IMR-90 (cell line): ENCODE measurements around the gene SSBP3. TPM values are rescaled to one million over a fixed set of nuclear protein-coding genes. Genes with fewer than 3 reads are reported as not detected.

Experiments
- ATAC-seq: fragments of 200-7000 bp; cut with Tn5 transposase; 2 replicates; pipeline ENCODE4 v1.9.1; 2020; ENCODE audit warnings: low read depth, mild to moderate bottlenecking, moderate library complexity
- BruUV-seq: library from RNA; stranded (reverse); fragments of 400-500 nt; replicated peaks from 2 replicates; lab custom pipeline; 2021; lab: Mats Ljungman, UMichigan
- CTCF ChIA-PET: fragments of 300-600 bp; formaldehyde crosslinking; extraction: SDS; loops from one replicate; lab custom pipeline; 2021; ENCODE audit warnings: antibody characterized with exemption; lab: Yijun Ruan, JAX
- POLR2A ChIA-PET: fragments of 300-600 bp; sonication (Branson Sonifier 250); formaldehyde crosslinking; loops from one replicate; lab custom pipeline; 2022; ENCODE audit warnings: antibody characterized with exemption; ENCODE audit not compliant: unreplicated experiment; lab: Charles Lee
- DNase-seq: peaks from one replicate; pipeline ENCODE4 v3.0.0; 2013
- H2AFZ ChIP-seq: replicated peaks from 2 replicates; pipeline ENCODE3; 2013; ENCODE audit warnings: low read length, mild to moderate bottlenecking; ENCODE audit not compliant: poor library complexity
- H2AK5ac ChIP-seq: 2 replicates; pipeline ENCODE4 v1.6.1; 2013; ENCODE audit warnings: low read depth, low read length, inconsistent platforms
- H2AK9ac ChIP-seq: replicated peaks from 2 replicates; pipeline ENCODE3; 2013; ENCODE audit warnings: mild to moderate bottlenecking, low read depth, low read length, moderate library complexity; ENCODE audit not compliant: poor library complexity
- H2BK120ac ChIP-seq: 2 replicates; pipeline ENCODE4 v1.6.1; 2013; ENCODE audit warnings: low read depth, low read length, inconsistent platforms
- H2BK15ac ChIP-seq: 3 replicates; pipeline ENCODE4 v1.6.1; 2013; ENCODE audit warnings: low read depth, low read length, inconsistent platforms
- H2BK20ac ChIP-seq: 2 replicates; pipeline ENCODE4 v1.6.1; 2013; ENCODE audit warnings: low read depth, mild to moderate bottlenecking, inconsistent platforms, low read length, moderate library complexity
- H2BK5ac ChIP-seq: 2 replicates; pipeline ENCODE4 v1.6.1; 2013; ENCODE audit warnings: mild to moderate bottlenecking, low read depth, low read length, inconsistent platforms; ENCODE audit not compliant: poor library complexity, severe bottlenecking
- H3K14ac ChIP-seq: replicated peaks from 2 replicates; pipeline ENCODE4 v1.6.1; 2013; ENCODE audit warnings: low read depth, low read length, inconsistent platforms
- H3K18ac ChIP-seq: 2 replicates; pipeline ENCODE4 v1.6.1; 2013; ENCODE audit warnings: low read depth, low read length, control low read depth
- H3K23ac ChIP-seq: 2 replicates; pipeline ENCODE4 v1.6.1; 2013; ENCODE audit warnings: low read depth, low read length, inconsistent platforms
- H3K27ac ChIP-seq: 2 replicates; pipeline ENCODE4 v1.5.1; 2013; ENCODE audit warnings: mild to moderate bottlenecking, control low read depth, low read length; ENCODE audit not compliant: insufficient read depth
- H3K27me3 ChIP-seq: 2 replicates; pipeline ENCODE4 v1.6.1; 2013; ENCODE audit warnings: low read length; ENCODE audit not compliant: control insufficient read depth, insufficient read depth
- H3K36me3 ChIP-seq: 2 replicates; pipeline ENCODE4 v1.6.1; 2013; ENCODE audit warnings: low read length, mixed read lengths; ENCODE audit not compliant: control insufficient read depth, insufficient read depth
- H3K4ac ChIP-seq: 2 replicates; pipeline ENCODE4 v1.6.1; 2013; ENCODE audit warnings: low read depth, low read length, inconsistent platforms
- H3K4me1 ChIP-seq: 2 replicates; pipeline ENCODE4 v1.6.1; 2013; ENCODE audit warnings: low read length, mixed read lengths; ENCODE audit not compliant: control insufficient read depth, insufficient read depth
- H3K4me2 ChIP-seq: 2 replicates; pipeline ENCODE4 v1.6.1; 2013; ENCODE audit warnings: low read depth, mild to moderate bottlenecking, control low read depth, low read length, moderate library complexity
- H3K4me3 ChIP-seq: 2 replicates; pipeline ENCODE4 v1.5.1; 2013; ENCODE audit warnings: low read depth, mild to moderate bottlenecking, control low read depth, low read length, moderate library complexity; ENCODE audit not compliant: insufficient read depth
- H3K56ac ChIP-seq: 2 replicates; pipeline ENCODE4 v1.6.1; 2013; ENCODE audit warnings: low read length, inconsistent platforms; ENCODE audit not compliant: insufficient read depth; ENCODE audit errors: extremely low read depth
- H3K79me1 ChIP-seq, 2 experiments: 2 replicates each; pipeline ENCODE4 v1.6.1; 2013; ENCODE audit warnings: low read length in 2 of 2, inconsistent platforms in 1 of 2, low read depth in 1 of 2
- H3K9ac ChIP-seq: 2 replicates; pipeline ENCODE4 v1.6.1; 2013; ENCODE audit warnings: low read depth, low read length, control low read depth
- H3K9me1 ChIP-seq: 2 replicates; pipeline ENCODE4 v1.6.1; 2013; ENCODE audit warnings: low read length, inconsistent platforms; ENCODE audit not compliant: insufficient read depth
- H3K9me3 ChIP-seq: 2 replicates; pipeline ENCODE4 v1.6.1; 2013; ENCODE audit warnings: low read length; ENCODE audit not compliant: control insufficient read depth, insufficient read depth
- H4K20me1 ChIP-seq: 2 replicates; pipeline ENCODE4 v1.6.1; 2013; ENCODE audit warnings: low read length, inconsistent platforms; ENCODE audit not compliant: insufficient read depth
- H4K5ac ChIP-seq: 2 replicates; pipeline ENCODE4 v1.6.1; 2013; ENCODE audit warnings: mild to moderate bottlenecking, low read depth, low read length, control low read depth
- H4K8ac ChIP-seq, 2 experiments: 2 replicates each; pipeline ENCODE4 v1.6.1; 2013; ENCODE audit warnings: low read depth in 2 of 2, low read length in 2 of 2, control low read depth in 1 of 2, inconsistent platforms in 1 of 2
- H4K91ac ChIP-seq: 2 replicates; pipeline ENCODE4 v1.6.1; 2013; ENCODE audit warnings: low read depth, low read length, inconsistent platforms; ENCODE audit not compliant: insufficient read depth
- BHLHE40 ChIP-seq: fragments of 150-350 bp; IDR thresholded peaks from 2 replicates; pipeline ENCODE4 v1.6.1; 2016; ENCODE audit warnings: mild to moderate bottlenecking, low read depth, low read length
- CHD1 ChIP-seq: IDR thresholded peaks from 2 replicates; pipeline ENCODE4 v1.6.1; 2012; ENCODE audit warnings: low read depth, low read length, improper control_type of control experiment
- ELK1 ChIP-seq: fragments of 150-350 bp; IDR thresholded peaks from 2 replicates; pipeline ENCODE4 v1.6.1; 2016; ENCODE audit warnings: low read depth, mild to moderate bottlenecking, low read length, moderate library complexity, borderline replicate concordance
- FOS ChIP-seq: fragments of 150-350 bp; IDR thresholded peaks from 2 replicates; pipeline ENCODE4 v1.6.1; 2016; ENCODE audit warnings: low read depth, low read length
- MAFK ChIP-seq: IDR thresholded peaks from 2 replicates; pipeline ENCODE4 v1.6.1; 2012; ENCODE audit warnings: low read depth, low read length, improper control_type of control experiment
- MAZ ChIP-seq: IDR thresholded peaks from 2 replicates; pipeline ENCODE4 v1.6.1; 2012; ENCODE audit warnings: low read depth, mild to moderate bottlenecking, low read length, improper control_type of control experiment, moderate library complexity, borderline replicate concordance
- MXI1 ChIP-seq: IDR thresholded peaks from 2 replicates; pipeline ENCODE4 v1.6.1; 2012; ENCODE audit warnings: low read depth, mild to moderate bottlenecking, low read length, moderate library complexity, borderline replicate concordance
- NFE2L2 ChIP-seq: fragments of 150-350 bp; IDR thresholded peaks from 2 replicates; pipeline ENCODE4 v1.6.1; 2016; ENCODE audit warnings: low read depth, mild to moderate bottlenecking, low read length
- RCOR1 ChIP-seq: IDR thresholded peaks from 2 replicates; pipeline ENCODE4 v1.6.1; 2012; ENCODE audit warnings: mild to moderate bottlenecking, low read length, improper control_type of control experiment; ENCODE audit not compliant: insufficient replicate concordance
- SMC3 ChIP-seq: fragments of 150-350 bp; IDR thresholded peaks from 2 replicates; pipeline ENCODE4 v1.6.1; 2016; ENCODE audit warnings: low read depth, mild to moderate bottlenecking, antibody characterized with exemption, low read length, moderate library complexity
- USF2 ChIP-seq: fragments of 150-350 bp; IDR thresholded peaks from 2 replicates; pipeline ENCODE4 v1.6.1; 2017; ENCODE audit warnings: mild to moderate bottlenecking, antibody characterized with exemption, low read length, low read depth
- WGBS, 2 experiments: methylation state at CpG; one replicate each; pipeline versions ENCODE4 v1.1.5 to v1.1.7; 2013; ENCODE audit warnings: missing lambda C conversion rate in 2 of 2; ENCODE audit not compliant: insufficient read length in 1 of 2; ENCODE audit errors: extremely low coverage in 2 of 2; 5-methylcytosine and 5-hydroxymethylcytosine counted together
- dilution Hi-C: fragments of 300-500 bp; cut with HindIII; formaldehyde crosslinking; loops from one replicate; pipeline ENCODE4 v1.14.3; 2018; ENCODE audit warnings: low sequenced_read_pairs; ENCODE audit not compliant: unreplicated experiment
- in situ Hi-C: fragments of 300-500 bp; cut with MboI; formaldehyde crosslinking; loops from 3 replicates; pipeline ENCODE4 v1.14.3; 2019; ENCODE audit warnings: low sequenced_read_pairs, inconsistent platforms, mixed read lengths
- intact Hi-C: fragments of 100-400 bp; cut with micrococcal nuclease; formaldehyde crosslinking; loops from 2 replicates; pipeline ENCODE4 v1.10.0; 2022
- polyA plus RNA-seq, 3 experiments: library from polyadenylated mRNA; depleted of rRNA; stranded (reverse); fragments of >200 nt; gene quantifications; 2 replicates each; pipeline ENCODE4 v1.2.3, GENCODE V29; 2012; ENCODE audit warnings: low replicate concordance in 1 of 3
- total RNA-seq: library from RNA; depleted of rRNA; stranded (reverse); fragments of >200 nt; gene quantifications from 2 replicates; pipeline ENCODE4 v1.2.3, GENCODE V29; 2012
- TF ChIP-seq, protein P1 (sequence below): conservative IDR thresholded peaks from 2 replicates; pipeline ENCODE4 v1.5.1; 2012; ENCODE audit warnings: mild to moderate bottlenecking, low read depth, low read length, improper control_type of control experiment

The SSBP3 gene
- total and polyA plus RNA-seq, 2 of the 4 experiments (the other 2 are of a cell fraction) = 10.9 to 39.6 TPM

DNA sequence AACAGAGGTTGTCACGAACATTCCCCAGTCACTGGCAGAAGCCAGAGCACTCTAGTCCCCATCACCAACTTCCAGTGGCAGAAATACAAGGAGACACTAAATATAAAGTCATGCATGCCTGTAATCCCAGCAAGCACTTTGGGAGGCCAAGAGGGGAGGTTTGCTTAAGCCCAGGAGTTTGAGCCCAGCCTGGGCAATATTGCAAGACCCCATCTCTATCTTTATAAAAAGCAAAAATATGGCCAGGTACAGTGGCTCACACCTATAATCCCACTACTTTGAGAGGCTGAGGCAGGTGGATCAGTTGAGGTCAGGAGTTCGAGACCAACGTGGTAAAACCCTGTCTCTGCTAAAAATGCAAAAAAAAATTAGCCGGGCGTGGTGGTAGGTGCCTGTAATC, 212.7 kb downstream of the SSBP3 start:
- no CpG with 5 or more reads among the region's 5 CpGs for WGBS, 2 experiments
- Histone ChIP-seq H3K4ac (no peak overlapping the region), H3K9me3 (no peaks in the 10 kb centered on the region), H4K5ac (no peak overlapping the region), H4K91ac (no peak overlapping the region), H3K4me3 (no peak overlapping the region), H3K9ac (no peak overlapping the region), H3K36me3 (peaks cover 1% of the 10 kb centered on the region; the same call in 1 of the 2 replicates), H2AK5ac (no peak overlapping the region), H2BK20ac (no peak overlapping the region), H2AK9ac (no peak overlapping the region), H3K27ac (no peak overlapping the region), H2AFZ (no peak overlapping the region), H2BK5ac (no peak overlapping the region), H2BK15ac (no peak overlapping the region), H4K8ac (no peak overlapping the region), H3K4me2 (no peak overlapping the region), H3K9me1 (0 out of 2 replicates have a peak, but pooled peaks cover 5% of the 10 kb centered on the region), H3K27me3 (no peaks in the 10 kb centered on the region), H3K79me1 (no peaks in the 10 kb centered on the region), H3K18ac (no peak overlapping the region), H3K23ac (no peak overlapping the region), H4K20me1 (no peaks in the 10 kb centered on the region), H3K14ac (no peak overlapping the region), H3K4me1 (0 out of 2 replicates have a peak, but pooled peaks cover 1% of the 10 kb centered on the region), H2BK120ac (no peak overlapping the region), H3K56ac (no peak overlapping the region)
- no TSS peak for BruUV-seq
- TF ChIP-seq ELK1 = no peak
- no peak for TF ChIP-seq BHLHE40
- no peak for TF ChIP-seq FOS
- TF ChIP-seq CHD1 = no peak
- TF ChIP-seq SMC3 = no peak
- TF ChIP-seq, protein P1, sequence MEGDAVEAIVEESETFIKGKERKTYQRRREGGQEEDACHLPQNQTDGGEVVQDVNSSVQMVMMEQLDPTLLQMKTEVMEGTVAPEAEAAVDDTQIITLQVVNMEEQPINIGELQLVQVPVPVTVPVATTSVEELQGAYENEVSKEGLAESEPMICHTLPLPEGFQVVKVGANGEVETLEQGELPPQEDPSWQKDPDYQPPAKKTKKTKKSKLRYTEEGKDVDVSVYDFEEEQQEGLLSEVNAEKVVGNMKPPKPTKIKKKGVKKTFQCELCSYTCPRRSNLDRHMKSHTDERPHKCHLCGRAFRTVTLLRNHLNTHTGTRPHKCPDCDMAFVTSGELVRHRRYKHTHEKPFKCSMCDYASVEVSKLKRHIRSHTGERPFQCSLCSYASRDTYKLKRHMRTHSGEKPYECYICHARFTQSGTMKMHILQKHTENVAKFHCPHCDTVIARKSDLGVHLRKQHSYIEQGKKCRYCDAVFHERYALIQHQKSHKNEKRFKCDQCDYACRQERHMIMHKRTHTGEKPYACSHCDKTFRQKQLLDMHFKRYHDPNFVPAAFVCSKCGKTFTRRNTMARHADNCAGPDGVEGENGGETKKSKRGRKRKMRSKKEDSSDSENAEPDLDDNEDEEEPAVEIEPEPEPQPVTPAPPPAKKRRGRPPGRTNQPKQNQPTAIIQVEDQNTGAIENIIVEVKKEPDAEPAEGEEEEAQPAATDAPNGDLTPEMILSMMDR = no peak
- no peak for TF ChIP-seq MXI1
- TF ChIP-seq MAZ = no peak
- no peak for TF ChIP-seq MAFK
- TF ChIP-seq USF2 = no peak
- TF ChIP-seq RCOR1 = no peak
- no peak for TF ChIP-seq NFE2L2
- dilution Hi-C loops = no loop called here
- ChIA-PET CTCF (no interaction called here), POLR2A (no interaction called here)
- DNase-seq = no peak
- intact Hi-C loops = no loop called here
- ATAC-seq = no peak
- in situ Hi-C loops = no loop called here
